ENCODE results near the gene SCAANT1. TPM values are rescaled to one million over a fixed set of nuclear protein-coding genes. Genes with fewer than 3 reads are reported as not detected.

The SCAANT1 gene
- polyA plus RNA-seq, 1 experiment: not detected

- ChIA-PET POLR2A (no interaction called here), CTCF (interaction anchor here (1.2 to 1.4 kb wide), 3 partner anchors 10 to 98 kb away, joined by 3 to 4 read pairs (median 3); no protein-coding TSS in a partner anchor)
- H3K4me3 ChIP-seq (ENCODE audit: low read depth, low read length): peak within 1 kb of the TSS; percentile 95
- H3K36me3 ChIP-seq (ENCODE audit: control insufficient read depth, insufficient read depth, low read length): no peaks in the 10 kb centered on the region
- DNase-seq (ENCODE audit: low read depth): no peak
- no peaks in the 10 kb centered on the region for H3K27me3 ChIP-seq (ENCODE audit: control insufficient read depth, insufficient read depth, low read length)
- TF ChIP-seq CTCF (IDR thresholded peaks at IDR 0.05; ENCODE audit: insufficient read depth, low read depth, low read length): no peak
These were observed 48.8 kb downstream of the SCAANT1 start, which contains the start of the genes ATXN7 and THOC7 for GRCh38 chr3:63863150-63864007. Gene ATXN7, plus strand, starts transcription at chr3:63863867. Its CDS starts 48,732 bp downstream, at chr3:63912599. Gene THOC7, minus strand, starts transcription at chr3:63863805. Its CDS starts 15 bp downstream, at chr3:63863790.

- H3K27me3 ChIP-seq (ENCODE audit: control insufficient read depth, insufficient read depth, low read length): no peaks in the 10 kb centered on the region
- no peak for DNase-seq (ENCODE audit: low read depth)
- POLR2A ChIA-PET: no interaction called here
- H3K36me3 ChIP-seq (ENCODE audit: control insufficient read depth, insufficient read depth, low read length): no peaks in the 10 kb centered on the region
- H3K4me3 ChIP-seq (ENCODE audit: low read depth, low read length): peak overlapping the region; percentile 95
- TF ChIP-seq CTCF (IDR thresholded peaks at IDR 0.05; ENCODE audit: insufficient read depth, low read depth, low read length): no peak
- CTCF ChIA-PET: interaction anchor here (1.4 kb wide), 1 partner anchor 16 kb away, joined by 3 read pairs; no protein-coding TSS in a partner anchor
These were observed 49.4 kb downstream of the SCAANT1 start for GRCh38 chr3:63862804-63863149.

Small RNAs within 50 kb of the gene (small RNA-seq; reads per million reads assigned to genes)
- gene SCAANT1 (ENCODE audit: insufficient read length, low read depth, low replicate concordance): not detected

Other genes starting within 250 kb of the SCAANT1 start
- not detected in 2 replicates for gene C3orf49, start 93.1 kb downstream of the SCAANT1 start, polyA plus RNA-seq (2011; rRNA removed)
- 22.2 and 52.0 TPM in 2 replicates for gene THOC7, start 48.6 kb downstream of the SCAANT1 start, polyA plus RNA-seq (2011; rRNA removed)
- gene ATXN7, start 48.5 kb downstream of the SCAANT1 start, polyA plus RNA-seq (2011; rRNA removed): 11.8 and 15.0 TPM in 2 replicates
- gene PSMD6, start 111.1 kb upstream of the SCAANT1 start, polyA plus RNA-seq (2011; rRNA removed): 47.8 and 54.5 TPM in 2 replicates

Measured in BJ (cell line).